Endothelial cell of umbilical vein (primary cell): ENCODE data around the gene YARS1. TPM values are rescaled to one million over a fixed set of nuclear protein-coding genes. Genes with fewer than 3 reads are reported as not detected.

ENCODE experiments used
- Bru-seq: library from RNA; stranded (reverse); fragments of 400-500 nt; gene quantifications from one replicate; lab custom pipeline; 2021; lab: Mats Ljungman, UMichigan
- BruChase-seq, 2 experiments: library from RNA; stranded (reverse); fragments of 400-500 nt; gene quantifications; one replicate each; lab custom pipeline; 2021; lab: Mats Ljungman, UMichigan
- BruUV-seq: library from RNA; stranded (reverse); fragments of 400-500 nt; replicated peaks from 2 replicates; lab custom pipeline; 2021; lab: Mats Ljungman, UMichigan
- CTCF ChIA-PET: fragments of 300-600, 350-600 bp; sonication (Branson Sonifier 250); formaldehyde crosslinking; loops from one replicate; lab custom pipeline; 2021; ENCODE audit warnings: antibody characterized with exemption, inconsistent platforms; lab: Charles Lee
- POLR2A ChIA-PET: fragments of 300-600, 350-600 bp; sonication (Branson Sonifier 250); formaldehyde crosslinking; loops from one replicate; lab custom pipeline; 2021; ENCODE audit warnings: antibody characterized with exemption, inconsistent platforms; lab: Charles Lee
- DNase-seq: peaks from one replicate; pipeline ENCODE4 v3.0.0-alpha.2; 2011; ENCODE audit warnings: low read depth, low spot score
- FAIRE-seq: peaks from 2 replicates; lab custom pipeline; 2011; peaks lifted over from hg19 to GRCh38; lab: Jason Lieb, UNC
- H2AFZ ChIP-seq: 2 replicates; pipeline ENCODE4 v1.6.0; 2012; ENCODE audit warnings: low read depth, low read length, control low read depth, inconsistent platforms
- H3K27ac ChIP-seq: 2 replicates; pipeline ENCODE4 v1.5.1; 2011; ENCODE audit warnings: low read depth, mild to moderate bottlenecking, control low read depth, low read length, moderate library complexity; ENCODE audit not compliant: insufficient read depth
- H3K27me3 ChIP-seq, 2 experiments: 2 replicates each; pipeline versions ENCODE4 v1.6.0 to v1.6.1; 2011; ENCODE audit warnings: low read length in 2 of 2, mixed read lengths in 1 of 2; ENCODE audit not compliant: control insufficient read depth in 2 of 2, insufficient read depth in 2 of 2
- H3K36me3 ChIP-seq, 2 experiments: 2 replicates in 1 of 2; 3 replicates in 1 of 2; pipeline ENCODE4 v1.5.1; 2011; ENCODE audit warnings: low read length in 2 of 2, mild to moderate bottlenecking in 1 of 2, moderate library complexity in 1 of 2; ENCODE audit not compliant: control insufficient read depth in 2 of 2, insufficient read depth in 2 of 2; ENCODE audit errors: extremely low read depth in 1 of 2
- H3K4me1 ChIP-seq: 3 replicates; pipeline ENCODE4 v1.5.1; 2011; ENCODE audit warnings: mild to moderate bottlenecking, low read length; ENCODE audit not compliant: control insufficient read depth, insufficient read depth; ENCODE audit errors: extremely low read depth
- H3K4me2 ChIP-seq: 2 replicates; pipeline ENCODE4 v1.6.1; 2011; ENCODE audit warnings: low read length, control low read depth, mixed read lengths; ENCODE audit not compliant: insufficient read depth
- H3K4me3 ChIP-seq, 3 experiments: fragments of 200-600 bp in 1 of 3; sonication (generic), shearing (Covaris generic) in 1 of 3; replicated peaks in 1 of 3; 2 replicates each; pipeline ENCODE4 v1.5.1; 2011 to 2016; ENCODE audit warnings: control low read depth in 3 of 3, low read length in 3 of 3, mild to moderate bottlenecking in 2 of 3, inconsistent platforms in 1 of 3, low read depth in 1 of 3, moderate library complexity in 1 of 3; ENCODE audit not compliant: insufficient read depth in 1 of 3
- H3K79me2 ChIP-seq: 2 replicates; pipeline ENCODE4 v1.6.0; 2012; ENCODE audit warnings: low read length, inconsistent platforms; ENCODE audit not compliant: control insufficient read depth, insufficient read depth
- H3K9ac ChIP-seq: replicated peaks from 2 replicates; pipeline ENCODE3; 2011; ENCODE audit warnings: low read length, control low read depth; ENCODE audit not compliant: insufficient read depth; ENCODE audit errors: extremely low read depth
- H3K9me1 ChIP-seq: replicated peaks from 3 replicates; pipeline ENCODE4 v1.6.0; 2011; ENCODE audit warnings: mild to moderate bottlenecking, low read length; ENCODE audit not compliant: control insufficient read depth, insufficient read depth; ENCODE audit errors: extremely low read depth
- H3K9me3 ChIP-seq: replicated peaks from 2 replicates; pipeline ENCODE4 v1.5.1; 2012; ENCODE audit warnings: low read length, inconsistent platforms; ENCODE audit not compliant: control insufficient read depth, insufficient read depth
- H4K20me1 ChIP-seq: replicated peaks from 2 replicates; pipeline ENCODE3; 2011; ENCODE audit warnings: mild to moderate bottlenecking, low read length; ENCODE audit not compliant: control insufficient read depth, insufficient read depth; ENCODE audit errors: extremely low read depth
- EZH2 ChIP-seq: IDR thresholded peaks from 2 replicates; pipeline ENCODE4 v1.6.1; 2012; ENCODE audit warnings: borderline replicate concordance, low read depth, mild to moderate bottlenecking, moderate library complexity, low read length, inconsistent platforms; ENCODE audit not compliant: severe bottlenecking
- FOS ChIP-seq: IDR thresholded peaks from 2 replicates; pipeline ENCODE4 v1.6.1; 2011; ENCODE audit warnings: mild to moderate bottlenecking, low read length, moderate library complexity, borderline replicate concordance; ENCODE audit not compliant: insufficient read depth
- GATA2 ChIP-seq: IDR thresholded peaks from 2 replicates; pipeline ENCODE4 v1.7.0; 2011; ENCODE audit warnings: low read depth, mild to moderate bottlenecking, moderate library complexity, mixed read lengths, low read length; ENCODE audit not compliant: insufficient read length, insufficient read depth
- JUN ChIP-seq: IDR thresholded peaks from 2 replicates; pipeline ENCODE4 v1.6.1; 2011; ENCODE audit warnings: borderline replicate concordance, low read depth; ENCODE audit not compliant: insufficient read length, insufficient read depth
- MYC ChIP-seq: IDR thresholded peaks from one replicate; pipeline ENCODE4 v1.6.1; 2011; ENCODE audit warnings: mild to moderate bottlenecking, low read depth, low read length
- POLR2A ChIP-seq: IDR thresholded peaks from 2 replicates; pipeline ENCODE4 v1.6.1; 2012; ENCODE audit warnings: low read depth, mild to moderate bottlenecking, control low read depth, low read length
- POLR2AphosphoS5 ChIP-seq: IDR thresholded peaks from 2 replicates; pipeline ENCODE4 v1.6.1; 2012; ENCODE audit warnings: low read depth, mild to moderate bottlenecking, control low read depth, low read length, moderate library complexity; ENCODE audit not compliant: insufficient read depth
- dilution Hi-C: fragments of 300-500 bp; cut with MboI; formaldehyde crosslinking; loops from one replicate; pipeline ENCODE4 v1.15.0; 2019; ENCODE audit warnings: low sequenced_read_pairs; ENCODE audit not compliant: extremely low pct_ligation_motif_present
- intact Hi-C: fragments of 100-400 bp; cut with micrococcal nuclease; formaldehyde crosslinking; loops from one replicate; pipeline ENCODE4 v1.10.0; 2022
- long read RNA-seq: library from polyadenylated mRNA; stranded (forward); transcript quantifications from one replicate; pipeline ENCODE4 v2.0.0, GENCODE V29; 2021
- polyA minus RNA-seq, 3 experiments: library from RNA; depleted of rRNA, polyadenylated mRNA; stranded (reverse); fragments of >200 nt; gene quantifications; 1 replicate in 1 of 3; 2 replicates in 2 of 3; pipeline ENCODE4 v1.2.3, GENCODE V29; 2011
- polyA plus RNA-seq, 4 experiments: library from polyadenylated mRNA; depleted of rRNA in 3 of 4; stranded (reverse) in 3 of 4; unstranded in 1 of 4; fragments of >200 nt; gene quantifications; 2 replicates each; pipeline versions ENCODE4 v1.2.1 to v1.2.3, GENCODE V29; 2011 to 2012; ENCODE audit warnings: missing spikeins in 1 of 4
- total RNA-seq: library from RNA; stranded (reverse); gene quantifications from 2 replicates; pipeline ENCODE4 v1.2.3, GENCODE V29; 2021
- TF ChIP-seq, protein P1 (sequence below): IDR thresholded peaks from 2 replicates; pipeline ENCODE4 v1.6.1; 2011; ENCODE audit not compliant: insufficient read depth, insufficient read length
- TF ChIP-seq, protein P2 (sequence below), 2 donors: IDR thresholded peaks; 1 replicate in 1 of 2; 2 replicates in 1 of 2; pipeline ENCODE4 v1.5.1; 2011; ENCODE audit warnings: low read length in 2 of 2, mild to moderate bottlenecking in 2 of 2, moderate library complexity in 2 of 2, control low read depth in 1 of 2, inconsistent platforms in 1 of 2, low read depth in 1 of 2; ENCODE audit not compliant: insufficient read depth in 1 of 2; ENCODE audit errors: extremely low read depth in 1 of 2

Gene YARS1
- total RNA-seq (130 and 144 TPM in 2 replicates), polyA plus RNA-seq (31.5 and 38.2 TPM in 2 replicates), polyA minus RNA-seq (72.1 and 73.4 TPM in 2 replicates), Bru-seq, nascent RNA (percentile 83 among the genes with signal in this experiment), BruChase-seq, experiment 1, labeled RNA remaining after a 6-hour chase (percentile 89 among the genes with signal in this experiment), BruChase-seq, experiment 2, labeled RNA remaining after a 2-hour chase (percentile 82 among the genes with signal in this experiment)
- polyA plus RNA-seq (2011; cell fraction: cytosol; rRNA removed) = 49.4 and 50.9 TPM in 2 replicates
- polyA plus RNA-seq (2011; cell fraction: nucleus; rRNA removed) = 102 and 121 TPM in 2 replicates
- polyA plus RNA-seq (2012) = 77.2 and 108 TPM in 2 replicates
- 79.1 TPM for polyA minus RNA-seq (2011; cell fraction: cytosol; rRNA and poly(A)+ RNA removed)
- polyA minus RNA-seq (2011; cell fraction: nucleus; rRNA and poly(A)+ RNA removed) = 41.4 and 54.8 TPM in 2 replicates
- long read RNA-seq, transcript YARS-201 (13 exons, 3,238 nt) = major isoform, 260 of 334 reads
- long read RNA-seq, partial matches to known transcripts = 27 of 334 reads
- long read RNA-seq, other reads (novel, unspliced or antisense) = 39 of 334 reads

DNA sequence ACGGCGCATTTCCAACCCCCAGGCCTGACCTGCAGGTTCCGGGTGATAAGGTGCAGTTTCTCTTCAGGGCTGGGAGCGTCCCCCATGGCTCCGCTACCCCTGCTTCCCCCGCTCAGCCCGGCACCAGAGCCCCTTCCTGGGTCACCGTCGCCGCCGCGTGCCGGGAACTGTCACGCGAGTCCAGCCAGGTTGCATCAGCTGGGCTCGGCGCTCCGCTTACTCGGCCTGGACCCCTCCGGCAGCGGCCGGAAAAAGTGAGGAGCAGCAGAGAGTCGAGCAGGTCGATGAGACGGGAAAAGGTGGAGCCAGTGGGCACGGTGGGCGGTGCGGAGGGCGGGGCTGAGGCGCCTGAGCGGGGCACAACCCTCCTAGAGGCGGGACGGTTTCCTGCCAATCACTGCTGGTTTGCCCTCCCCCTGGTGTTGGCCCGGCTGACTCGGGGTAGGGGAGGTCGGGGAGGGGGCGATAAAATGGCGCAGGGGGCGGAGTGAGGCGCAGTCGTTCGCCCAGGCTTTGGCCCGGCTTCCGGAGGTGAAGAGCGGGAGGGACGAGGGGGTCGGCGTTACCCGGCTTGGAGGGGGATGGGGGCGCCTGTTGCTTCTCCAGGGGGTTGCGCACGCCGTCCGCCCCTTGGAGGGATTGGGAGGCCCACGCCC, at the start of gene YARS1, which contains the start of gene S100PBP:
Gene YARS1 (minus strand): TSS at position 200 of the 656 bp plus-strand sequence. CDS start 114 bp downstream, at position 86.
Gene S100PBP (plus strand): TSS at position 495 of the 656 bp plus-strand sequence. CDS start 8,447 bp downstream, outside the sequence.
- POLR2A ChIA-PET = interaction anchor here (0.6 kb wide), 1 partner anchor 28 kb away, joined by 5 read pairs; no protein-coding TSS in a partner anchor

More for the DNA sequence above, at the start of gene YARS1, which contains the start of gene S100PBP:
- no peaks in the 10 kb centered on the region for H3K9me3 ChIP-seq
- no TSS peak for BruUV-seq
- H3K27ac ChIP-seq = peak within 1 kb of the TSS; percentile 60
- H3K36me3 ChIP-seq = no peaks in the 10 kb centered on the region
- peaks cover 25% of the 10 kb centered on the region for H3K4me1 ChIP-seq
- H3K9me1 ChIP-seq = no peaks in the 10 kb centered on the region
- peak within 1 kb of the TSS; percentile 54 to 92 (median 83) for H3K4me3 ChIP-seq
- peak within 1 kb of the TSS; percentile 87 for H2AFZ ChIP-seq
- dilution Hi-C loops (no loop called here), intact Hi-C loops (loop anchor here (1.0 to 5.0 kb wide), 5 partner anchors 22 to 316 kb away; partner anchors contain the start of genes AZIN2 and RBBP4)
- CTCF ChIA-PET = interaction anchor here (0.8 to 1.1 kb wide), 3 partner anchors 12 to 166 kb away, joined by 3 to 6 read pairs (median 3); partner anchors contain the start of gene RBBP4
- H3K27me3 ChIP-seq = no peaks in the 10 kb centered on the region
- peak; percentile 89 for FAIRE-seq
- TF ChIP-seq FOS = peak; percentile 12
- TF ChIP-seq EZH2 = no peak
- peak; percentile 99 for TF ChIP-seq MYC
- TF ChIP-seq JUN = peak; percentile 27
- TF ChIP-seq GATA2 = no peak
- TF ChIP-seq, protein P1, sequence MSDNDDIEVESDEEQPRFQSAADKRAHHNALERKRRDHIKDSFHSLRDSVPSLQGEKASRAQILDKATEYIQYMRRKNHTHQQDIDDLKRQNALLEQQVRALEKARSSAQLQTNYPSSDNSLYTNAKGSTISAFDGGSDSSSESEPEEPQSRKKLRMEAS = peak; percentile 83
- TF ChIP-seq, protein P2, sequence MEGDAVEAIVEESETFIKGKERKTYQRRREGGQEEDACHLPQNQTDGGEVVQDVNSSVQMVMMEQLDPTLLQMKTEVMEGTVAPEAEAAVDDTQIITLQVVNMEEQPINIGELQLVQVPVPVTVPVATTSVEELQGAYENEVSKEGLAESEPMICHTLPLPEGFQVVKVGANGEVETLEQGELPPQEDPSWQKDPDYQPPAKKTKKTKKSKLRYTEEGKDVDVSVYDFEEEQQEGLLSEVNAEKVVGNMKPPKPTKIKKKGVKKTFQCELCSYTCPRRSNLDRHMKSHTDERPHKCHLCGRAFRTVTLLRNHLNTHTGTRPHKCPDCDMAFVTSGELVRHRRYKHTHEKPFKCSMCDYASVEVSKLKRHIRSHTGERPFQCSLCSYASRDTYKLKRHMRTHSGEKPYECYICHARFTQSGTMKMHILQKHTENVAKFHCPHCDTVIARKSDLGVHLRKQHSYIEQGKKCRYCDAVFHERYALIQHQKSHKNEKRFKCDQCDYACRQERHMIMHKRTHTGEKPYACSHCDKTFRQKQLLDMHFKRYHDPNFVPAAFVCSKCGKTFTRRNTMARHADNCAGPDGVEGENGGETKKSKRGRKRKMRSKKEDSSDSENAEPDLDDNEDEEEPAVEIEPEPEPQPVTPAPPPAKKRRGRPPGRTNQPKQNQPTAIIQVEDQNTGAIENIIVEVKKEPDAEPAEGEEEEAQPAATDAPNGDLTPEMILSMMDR (IDR thresholded peaks at IDR 0.05; ENCODE audit: extremely low read depth in 1 of 2, insufficient read depth in 1 of 2, low read depth in 1 of 2, low read length in 2 of 2) = no peak
- TF ChIP-seq POLR2A = no peak
- peak; percentile 85 for TF ChIP-seq POLR2AphosphoS5
- peak within 1 kb of the TSS; percentile 96 for H3K4me2 ChIP-seq
- peaks cover 59% of the 10 kb centered on the region for H3K79me2 ChIP-seq
- DNase-seq = peak; percentile 98
- no peaks in the 10 kb centered on the region for H4K20me1 ChIP-seq
- peak within 1 kb of the TSS; percentile 90 for H3K9ac ChIP-seq
